Central memory CD4-positive, alpha-beta T cell (primary cell): ENCODE data around the gene THSD7B.
"Not testable (repeated sequence)": the region's sequence is repeated elsewhere in the genome, so short reads cannot be mapped to it uniquely, and the experiment has no call there.

Experiments used
- DNase-seq: peaks from one replicate; pipeline ENCODE4 v3.0.0; 2022

The THSD7B gene

GRCh38 chr2:136962105-136962725, 196.9 kb downstream of the THSD7B start:
- no peak for DNase-seq

GRCh38 chr2:136966485-136966884, 201.1 kb downstream of the THSD7B start:
- DNase-seq, result no peak

GRCh38 chr2:136980303-136980702, 215.0 kb downstream of the THSD7B start:
- DNase-seq, result no peak

GRCh38 chr2:136981689-136982088, 216.3 kb downstream of the THSD7B start:
- DNase-seq, result not testable (repeated sequence)

GRCh38 chr2:136985044-136985443, 219.7 kb downstream of the THSD7B start:
- no peak for DNase-seq

- DNase-seq, result no peak
Measured at GRCh38 chr2:136986605-136987221, 221.4 kb downstream of the THSD7B start.

- no peak for DNase-seq
Measured at GRCh38 chr2:136990316-136990715, 225.0 kb downstream of the THSD7B start.

GRCh38 chr2:136994793-136995192, 229.4 kb downstream of the THSD7B start:
- DNase-seq, result no peak

GRCh38 chr2:136997557-136997956, 232.2 kb downstream of the THSD7B start:
- no peak for DNase-seq

GRCh38 chr2:137000811-137001210, 235.5 kb downstream of the THSD7B start:
- DNase-seq, result no peak

GRCh38 chr2:137002896-137003295, 237.6 kb downstream of the THSD7B start:
- no peak for DNase-seq

GRCh38 chr2:137005210-137005609, 239.9 kb downstream of the THSD7B start:
- DNase-seq, result no peak

- no peak for DNase-seq
Measured at GRCh38 chr2:137007938-137008337, 242.6 kb downstream of the THSD7B start.

- no peak for DNase-seq
Measured at GRCh38 chr2:137009953-137010352, 244.6 kb downstream of the THSD7B start.

GRCh38 chr2:137020452-137021196, 255.3 kb downstream of the THSD7B start:
- no peak for DNase-seq

- DNase-seq, result no peak
Measured at GRCh38 chr2:137021763-137022162, 256.4 kb downstream of the THSD7B start.

GRCh38 chr2:137023205-137023604, 257.9 kb downstream of the THSD7B start:
- no peak for DNase-seq

- DNase-seq, result no peak
Measured at GRCh38 chr2:137031731-137032130, 266.4 kb downstream of the THSD7B start.

- no peak for DNase-seq
Measured at GRCh38 chr2:137036619-137037018, 271.3 kb downstream of the THSD7B start.

GRCh38 chr2:137039482-137040152, 274.3 kb downstream of the THSD7B start:
- DNase-seq, result no peak

- no peak for DNase-seq
Measured at GRCh38 chr2:137047369-137047768, 282.0 kb downstream of the THSD7B start.

- no peak for DNase-seq
Measured at GRCh38 chr2:137048455-137048854, 283.1 kb downstream of the THSD7B start.

GRCh38 chr2:137049518-137049917, 284.2 kb downstream of the THSD7B start:
- no peak for DNase-seq

- no peak for DNase-seq
Measured at GRCh38 chr2:137050949-137051348, 285.6 kb downstream of the THSD7B start.
